ENCODE data around the gene SPO11. TPM values are rescaled to one million over a fixed set of nuclear protein-coding genes. Genes with fewer than 3 reads are reported as not detected.

SPO11 gene
- total and polyA plus RNA-seq, 2 of the 13 experiments (the other 11 are each of a cell fraction or from before 2014, with no cell fraction given): not detected

GRCh38 chr20:57323034-57323433 is 6.6 kb upstream of the SPO11 start:
- Histone ChIP-seq H3K9me3 (ENCODE audit: low read length) (no peaks in the 10 kb centered on the region), H3K79me2 (ENCODE audit: insufficient read depth, low read length) (no peaks in the 10 kb centered on the region), H3K27me3 (ENCODE audit: control insufficient read depth in 1 of 2, insufficient read depth in 2 of 2, low read length in 2 of 2) (peaks cover 4 to 30% of the 10 kb centered on the region in 2 experiments), H2AFZ (ENCODE audit: low read length) (no peak overlapping the region), H3K27ac (ENCODE audit: extremely low read length, insufficient read depth, low read length) (no peak overlapping the region), H3K9ac (ENCODE audit: insufficient read depth, low read depth, low read length) (no peak overlapping the region), H3K36me3 (replicated peaks in 1 of 2; ENCODE audit: control insufficient read depth in 1 of 2, insufficient read depth in 2 of 2, low read length in 2 of 2) (no peaks in the 10 kb centered on the region), H4K20me1 (ENCODE audit: insufficient read depth, low read length) (no peaks in the 10 kb centered on the region), H3K4me2 (ENCODE audit: low read depth, low read length) (no peak overlapping the region), H3K4me1 (ENCODE audit: insufficient read depth, low read length) (peaks cover 10% of the 10 kb centered on the region), H3K4me3 (replicated peaks in 1 of 3; ENCODE audit: insufficient read depth in 1 of 3, low read depth in 2 of 3, low read length in 3 of 3) (no peak overlapping the region)
- in situ Hi-C loops (cut with HindIII; ENCODE audit: extremely low pct_ligation_motif_present, low pct_unique_long_range_greater_than_20kb): no loop called here
- DNase-seq (ENCODE audit: low spot score) (no peak), FAIRE-seq (no peak), ATAC-seq (no peak)
- ChIA-PET CTCF (ENCODE audit: low intra/inter-chr PET ratio, low total read pairs) (no interaction called here), POLR2A (no interaction called here)
- intact Hi-C loops (cut with micrococcal nuclease; ENCODE audit: unreplicated experiment): no loop called here
- WGBS (ENCODE audit: low lambda C conversion rate): 17% methylated on average over 6 of the region's 6 CpGs
- TF ChIP-seq PHB2 (IDR thresholded peaks at IDR 0.05; ENCODE audit: partially characterized antibody) (no peak), ZNF609 (CRISPR knock-in tag; IDR thresholded peaks at IDR 0.05; ENCODE audit: borderline replicate concordance) (no peak)
- BruUV-seq (replicated peaks): no TSS peak

DNA sequence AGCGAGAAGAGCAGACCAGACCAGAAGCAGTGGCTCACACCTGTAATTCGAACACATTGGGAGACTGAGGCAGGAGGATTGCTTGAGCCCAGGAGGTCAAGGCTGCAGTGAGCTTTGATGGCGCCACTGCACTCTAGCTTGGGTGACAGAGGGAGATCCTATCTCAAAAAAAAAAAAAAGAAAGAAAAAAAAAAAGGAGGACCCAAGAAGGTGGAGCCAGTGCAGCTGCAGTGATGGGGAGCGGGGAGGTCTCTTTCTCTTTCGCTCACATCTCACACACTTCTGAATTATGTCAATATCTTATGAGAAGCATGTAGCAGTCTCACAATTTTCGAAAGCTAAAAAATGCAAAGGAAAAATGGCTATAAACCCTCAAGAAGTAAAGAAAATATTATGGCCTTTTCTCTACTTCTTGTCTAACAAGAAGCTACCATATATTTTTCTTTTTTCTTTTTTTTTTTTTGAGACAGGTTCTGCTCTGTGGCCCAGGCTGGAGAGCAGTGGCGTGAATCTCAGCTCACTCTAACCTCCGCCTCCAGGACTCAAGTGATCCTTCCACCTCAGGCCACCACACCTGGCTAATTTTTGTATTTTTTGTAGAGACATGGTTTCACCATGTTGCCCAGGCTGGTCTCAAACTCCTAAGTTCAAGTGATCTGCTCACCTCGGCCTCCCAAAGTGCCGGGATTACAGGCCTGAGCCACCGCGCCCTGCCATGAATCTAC is 3.8 kb upstream of the SPO11 start:
- Histone ChIP-seq H4K20me1 (ENCODE audit: insufficient read depth, low read length) (no peaks in the 10 kb centered on the region), H3K36me3 (replicated peaks in 1 of 2; ENCODE audit: control insufficient read depth in 1 of 2, insufficient read depth in 2 of 2, low read length in 2 of 2) (no peaks in the 10 kb centered on the region), H3K4me1 (ENCODE audit: insufficient read depth, low read length) (peaks cover 10% of the 10 kb centered on the region), H2AFZ (ENCODE audit: low read length) (no peak overlapping the region), H3K4me2 (ENCODE audit: low read depth, low read length) (no peak overlapping the region), H3K27ac (ENCODE audit: extremely low read length, insufficient read depth, low read length) (no peak overlapping the region), H3K9me3 (ENCODE audit: low read length) (no peaks in the 10 kb centered on the region), H3K79me2 (ENCODE audit: insufficient read depth, low read length) (no peaks in the 10 kb centered on the region), H3K4me3 (replicated peaks in 1 of 3; ENCODE audit: insufficient read depth in 1 of 3, low read depth in 2 of 3, low read length in 3 of 3) (no peak overlapping the region), H3K27me3 (ENCODE audit: control insufficient read depth in 1 of 2, insufficient read depth in 2 of 2, low read length in 2 of 2) (peaks cover 6 to 26% of the 10 kb centered on the region in 2 experiments), H3K9ac (ENCODE audit: insufficient read depth, low read depth, low read length) (no peak overlapping the region)
- no TSS peak for BruUV-seq (replicated peaks)
- ChIA-PET CTCF (ENCODE audit: low intra/inter-chr PET ratio, low total read pairs) (no interaction called here), POLR2A (no interaction called here)
- no peak for FAIRE-seq
- ATAC-seq: no peak
- DNase-seq (ENCODE audit: low spot score): no peak
- intact Hi-C loops (cut with micrococcal nuclease; ENCODE audit: unreplicated experiment) (no loop called here), in situ Hi-C loops (cut with HindIII; ENCODE audit: extremely low pct_ligation_motif_present, low pct_unique_long_range_greater_than_20kb) (no loop called here)
- WGBS (ENCODE audit: low lambda C conversion rate): 50% methylated on average over 12 of the region's 12 CpGs
- TF ChIP-seq TIGD3 (CRISPR knock-in tag; IDR thresholded peaks at IDR 0.05; ENCODE audit: borderline replicate concordance) (no peak), ZFY (CRISPR knock-in tag; IDR thresholded peaks at IDR 0.05) (no peak), CEBPZ (IDR thresholded peaks at IDR 0.05; ENCODE audit: low read length) (no peak)
